ENCODE data around the gene NODAL. TPM values are rescaled to one million over a fixed set of nuclear protein-coding genes. Genes with fewer than 3 reads are reported as not detected.
A peak's percentile ranks its signal among the peaks of the same experiment; 100 is the strongest.
"Not testable (repeated sequence)": the region's sequence is repeated elsewhere in the genome, so short reads cannot be mapped to it uniquely, and the experiment has no call there.

NODAL gene
- 0.92 TPM for total RNA-seq

DNA sequence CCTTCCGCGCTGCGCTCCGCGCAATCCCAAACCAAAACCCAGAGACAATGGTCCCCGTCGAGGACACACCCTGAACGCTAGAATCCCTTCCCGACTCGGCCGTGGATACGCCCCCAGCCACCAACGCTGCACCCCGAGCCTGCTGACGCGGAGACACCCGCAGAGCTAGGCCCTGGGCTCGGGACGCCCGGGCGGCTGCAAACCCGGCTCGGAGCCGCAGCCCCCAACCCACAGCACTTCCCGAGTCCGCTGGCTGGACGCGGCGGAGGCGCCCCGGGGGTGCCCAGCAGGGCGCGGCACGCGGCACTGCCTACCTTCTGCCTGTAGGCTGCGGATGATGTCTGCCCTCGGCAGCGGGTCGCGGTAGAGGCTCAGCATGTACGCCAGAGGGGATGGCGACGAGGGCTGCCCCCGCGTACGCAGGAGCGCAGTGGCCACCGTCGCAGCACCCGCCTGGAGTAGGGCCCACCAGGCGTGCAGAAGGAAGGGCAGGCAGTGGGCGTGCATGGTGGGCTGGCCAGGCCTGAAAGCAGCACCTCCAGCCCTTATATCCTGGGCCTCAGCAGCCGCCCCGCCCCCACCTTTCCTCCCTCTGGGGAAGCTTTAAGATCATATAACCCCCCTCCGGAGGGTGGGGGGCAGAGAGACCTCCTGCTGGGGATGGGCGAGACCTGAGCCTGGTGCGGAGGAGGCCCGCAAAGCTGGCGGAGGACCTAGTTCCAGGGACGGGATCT is at the start of gene NODAL:
TSS of gene NODAL (minus strand) at position 521 of the 734 bp plus-strand sequence. CDS start at position 507, 14 bp downstream.
- no peak for DNase-seq

DNA sequence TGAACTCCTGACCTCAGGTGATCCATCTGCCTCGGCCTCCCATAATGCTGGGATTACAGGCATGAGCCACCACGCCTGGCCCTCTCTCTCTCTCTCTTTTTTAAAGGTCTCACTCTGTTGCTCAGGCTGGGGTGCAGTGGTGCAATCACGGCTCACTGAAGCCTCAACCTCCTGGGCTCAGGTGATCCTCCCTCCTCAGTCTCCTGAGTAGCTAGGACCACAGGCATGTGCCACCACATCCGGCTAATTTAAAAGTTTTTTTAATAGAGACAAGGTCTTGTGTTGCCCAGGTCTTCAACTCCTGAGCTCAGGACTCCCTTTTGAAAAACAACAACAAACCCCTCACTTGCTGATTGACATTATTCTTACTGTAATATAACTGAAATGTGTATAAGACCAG is 48.7 kb upstream of the NODAL start:
- DNase-seq: no peak

DNA sequence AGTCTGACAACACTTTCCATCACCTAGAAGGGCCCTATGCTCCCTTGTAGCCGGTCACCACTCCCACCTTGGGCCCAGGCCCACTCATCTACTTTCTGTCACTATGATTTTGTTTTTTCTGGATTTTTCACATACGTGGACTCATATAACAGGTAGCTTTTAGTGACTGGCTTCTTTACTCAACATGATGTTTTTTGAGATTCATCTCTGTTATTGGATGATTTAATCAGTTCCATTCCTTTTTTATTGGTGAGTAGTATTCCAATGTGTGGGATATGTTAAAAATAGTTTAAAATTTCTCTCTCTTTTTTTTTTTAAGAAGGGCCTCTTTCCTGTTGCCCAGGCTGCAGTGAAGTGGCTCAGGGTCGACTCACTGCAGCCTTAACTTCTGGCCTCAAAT is 46.3 kb upstream of the NODAL start:
- DNase-seq: no peak

DNA sequence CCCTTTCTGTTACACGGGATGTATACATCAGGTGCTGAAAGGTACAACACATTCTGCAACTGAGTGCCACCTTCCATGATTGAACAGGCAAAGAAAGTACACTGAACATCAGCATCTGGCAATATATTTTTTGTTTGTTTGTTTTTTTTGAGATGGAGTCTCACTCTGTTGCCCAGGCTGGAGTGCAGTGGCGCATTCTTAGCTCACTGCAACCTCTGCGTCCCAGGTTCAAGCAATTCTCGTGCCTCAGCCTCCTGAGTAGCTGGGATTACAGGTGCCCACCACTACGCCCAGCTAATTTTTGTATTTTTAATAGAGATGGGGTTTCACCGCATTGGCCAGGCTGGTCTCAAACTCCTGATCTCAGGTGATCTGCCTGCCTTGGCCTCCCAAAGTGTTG is 42.4 kb upstream of the NODAL start:
- DNase-seq: not testable (repeated sequence)

DNA sequence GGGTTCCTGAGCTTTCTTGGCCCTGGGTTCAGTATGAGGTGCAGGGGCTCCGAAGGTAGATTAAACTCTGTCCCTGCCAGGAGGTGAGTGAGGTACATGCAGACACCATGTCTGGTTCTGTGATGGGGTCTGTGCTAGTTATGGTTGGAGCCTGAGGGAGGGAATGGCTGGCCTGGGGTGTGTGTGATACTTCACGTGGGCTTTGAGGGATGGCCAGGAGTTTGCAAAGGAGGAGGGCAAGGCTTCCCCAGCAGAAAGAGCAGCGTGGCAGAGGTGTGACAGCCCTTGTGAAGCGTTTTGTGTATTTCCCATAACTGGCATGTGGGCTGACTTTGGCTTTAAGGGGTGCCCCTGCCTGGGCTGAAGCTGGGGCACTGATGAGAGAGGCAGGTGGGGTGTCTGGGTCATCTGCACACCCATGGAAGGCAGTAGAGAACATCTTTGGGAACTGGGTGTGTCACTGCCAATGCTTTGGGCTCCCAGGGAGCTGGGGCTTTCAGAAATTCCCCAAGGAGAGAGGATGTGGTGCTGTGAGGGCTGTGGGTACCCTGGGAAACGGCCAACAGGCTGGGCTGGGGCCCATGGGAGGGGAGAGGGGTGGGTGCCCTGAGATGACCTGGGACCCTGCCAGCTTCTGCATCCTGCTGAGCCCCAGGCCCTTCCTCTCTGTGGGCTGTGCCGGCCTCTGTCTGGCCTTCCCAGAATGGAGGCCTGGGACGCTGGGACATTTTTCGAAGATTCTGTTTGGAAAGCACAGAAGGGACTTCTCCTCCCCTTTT is 41.7 kb upstream of the NODAL start:
- no peak for DNase-seq

DNA sequence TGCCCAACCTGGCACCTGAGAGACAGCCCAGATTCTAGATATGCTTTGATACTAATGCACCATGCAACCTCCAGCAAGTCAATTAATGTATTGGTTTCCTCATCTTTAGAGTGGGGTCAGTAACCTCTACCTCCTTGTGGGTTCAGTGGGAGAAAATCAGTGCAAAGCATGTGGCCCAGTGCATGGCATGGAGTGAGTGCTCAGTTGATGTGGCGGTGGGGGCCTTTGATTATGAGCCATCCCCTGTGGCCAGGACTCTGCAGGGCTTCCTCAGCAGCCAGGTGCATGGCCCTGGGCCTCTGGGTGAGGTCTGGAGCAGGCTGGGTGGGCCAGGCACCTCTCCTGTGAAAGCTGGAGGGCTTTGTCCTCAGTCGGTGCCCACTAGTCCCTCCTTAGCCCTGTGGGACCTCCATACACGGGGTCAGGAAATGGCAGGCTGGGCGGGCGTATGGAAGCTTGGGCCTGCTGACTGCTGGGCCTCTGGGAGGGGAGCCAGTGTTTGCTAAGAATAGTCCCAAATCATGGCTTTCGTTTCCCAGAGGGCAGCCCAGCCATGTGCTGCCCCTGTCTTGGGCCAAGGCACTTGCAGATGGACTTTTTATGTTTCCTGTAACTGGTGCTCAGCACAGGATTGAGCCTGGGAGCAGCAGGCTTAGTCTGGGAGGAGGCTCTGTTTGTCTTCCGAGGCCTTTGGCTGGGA is 40.5 kb upstream of the NODAL start:
- peak; percentile 59 for DNase-seq

DNA sequence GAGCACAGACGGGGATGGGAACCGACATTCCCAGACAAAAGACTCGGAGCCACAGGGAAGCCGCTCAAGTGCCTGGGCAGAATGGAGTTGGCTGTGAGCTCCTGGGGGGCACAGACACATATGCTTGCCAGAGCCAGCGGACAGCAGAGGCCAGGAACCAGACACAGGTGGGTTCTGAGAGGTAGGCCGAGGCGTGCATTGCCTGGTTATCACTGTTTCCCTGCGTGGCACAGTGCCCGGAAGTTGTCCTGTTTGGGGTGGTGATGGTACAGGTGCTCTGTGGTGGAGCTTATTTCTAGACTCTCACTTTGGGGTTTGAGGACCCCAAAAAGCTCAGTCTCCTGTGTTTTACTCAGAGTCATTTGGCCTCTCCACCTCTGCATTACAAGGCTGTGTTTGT is 39.6 kb upstream of the NODAL start:
- no peak for DNase-seq

DNA sequence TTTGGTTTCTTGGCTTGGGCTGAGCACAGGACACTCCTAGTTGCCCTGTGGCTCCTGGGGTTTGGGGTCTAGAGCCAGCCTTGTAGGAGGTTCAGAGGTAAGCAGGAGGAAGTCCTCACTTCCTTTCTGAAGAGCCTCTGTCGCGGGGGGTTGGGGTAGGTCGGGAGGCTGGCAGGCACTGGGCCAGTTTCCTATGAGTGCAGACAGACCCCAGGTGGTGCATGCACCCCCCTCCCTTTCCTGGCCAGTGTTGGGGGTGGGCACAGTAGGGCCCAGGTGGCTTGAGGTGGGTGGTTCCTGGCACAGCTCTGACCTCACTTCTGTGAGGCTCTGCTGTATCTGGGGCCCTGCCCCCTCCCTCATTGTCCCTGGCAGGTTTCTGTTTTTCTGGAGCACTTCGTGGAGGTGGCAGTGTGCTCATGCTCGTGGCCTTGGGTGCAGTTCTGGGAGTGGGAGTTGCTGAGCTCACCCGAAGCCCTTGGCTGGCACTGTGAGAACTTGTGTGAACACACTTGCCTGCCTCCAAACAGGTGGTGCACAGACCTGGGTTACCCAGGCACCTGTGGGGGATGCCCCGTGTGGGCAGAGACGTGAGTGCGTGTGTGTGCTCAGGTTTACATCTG is 38.9 kb upstream of the NODAL start:
- no peak for DNase-seq

DNA sequence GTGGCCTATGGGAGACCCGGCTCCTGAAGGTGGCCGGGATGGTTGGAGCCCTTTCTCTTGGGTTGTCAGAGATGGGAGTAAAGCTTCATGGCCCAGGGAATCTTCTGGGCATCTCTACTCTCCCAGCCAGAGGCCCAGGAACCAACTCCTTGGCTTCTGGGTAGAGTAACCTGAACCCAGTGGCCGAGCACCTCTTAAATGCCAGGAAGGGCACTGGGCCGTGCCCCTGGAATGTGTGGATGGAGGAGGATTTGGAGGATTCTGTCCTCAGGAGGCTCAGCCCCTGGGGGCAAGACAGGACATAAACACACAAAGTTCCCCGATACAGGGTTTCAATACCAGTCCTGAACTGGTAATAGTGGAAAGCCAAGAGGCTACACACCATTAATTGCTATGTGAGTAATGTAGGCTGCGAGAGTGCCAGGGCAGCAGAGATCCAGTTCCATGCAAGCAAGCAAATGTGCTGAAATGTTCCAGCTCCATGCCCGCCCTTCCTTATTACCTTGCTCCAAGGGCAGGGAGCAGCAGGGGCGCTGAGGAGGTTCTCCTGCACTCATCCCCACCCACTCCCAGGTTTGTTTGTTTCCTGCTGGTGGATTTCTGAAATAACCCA is 38.3 kb upstream of the NODAL start:
- DNase-seq: no peak

DNA sequence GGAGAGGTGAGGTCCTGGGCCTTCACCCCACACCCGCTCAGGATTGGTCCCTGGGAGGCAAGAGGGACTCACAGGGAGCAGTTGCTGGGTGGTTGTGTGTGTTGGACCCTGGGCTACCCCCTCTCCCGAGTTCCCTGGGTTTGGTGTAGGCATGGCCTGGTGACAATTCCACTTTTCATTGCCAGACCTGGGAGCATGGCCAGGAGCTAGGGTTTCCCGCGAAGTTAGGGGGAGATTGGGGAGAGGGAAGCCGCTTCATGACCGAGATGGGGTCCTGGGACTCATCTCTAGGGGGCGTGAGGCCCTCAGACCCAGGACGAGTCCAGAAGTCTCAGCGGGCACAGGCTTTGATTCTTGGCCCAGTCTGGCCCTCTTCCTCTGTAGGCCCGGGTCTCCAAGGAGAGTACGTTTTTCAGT is 37.7 kb upstream of the NODAL start:
- DNase-seq: no peak

DNA sequence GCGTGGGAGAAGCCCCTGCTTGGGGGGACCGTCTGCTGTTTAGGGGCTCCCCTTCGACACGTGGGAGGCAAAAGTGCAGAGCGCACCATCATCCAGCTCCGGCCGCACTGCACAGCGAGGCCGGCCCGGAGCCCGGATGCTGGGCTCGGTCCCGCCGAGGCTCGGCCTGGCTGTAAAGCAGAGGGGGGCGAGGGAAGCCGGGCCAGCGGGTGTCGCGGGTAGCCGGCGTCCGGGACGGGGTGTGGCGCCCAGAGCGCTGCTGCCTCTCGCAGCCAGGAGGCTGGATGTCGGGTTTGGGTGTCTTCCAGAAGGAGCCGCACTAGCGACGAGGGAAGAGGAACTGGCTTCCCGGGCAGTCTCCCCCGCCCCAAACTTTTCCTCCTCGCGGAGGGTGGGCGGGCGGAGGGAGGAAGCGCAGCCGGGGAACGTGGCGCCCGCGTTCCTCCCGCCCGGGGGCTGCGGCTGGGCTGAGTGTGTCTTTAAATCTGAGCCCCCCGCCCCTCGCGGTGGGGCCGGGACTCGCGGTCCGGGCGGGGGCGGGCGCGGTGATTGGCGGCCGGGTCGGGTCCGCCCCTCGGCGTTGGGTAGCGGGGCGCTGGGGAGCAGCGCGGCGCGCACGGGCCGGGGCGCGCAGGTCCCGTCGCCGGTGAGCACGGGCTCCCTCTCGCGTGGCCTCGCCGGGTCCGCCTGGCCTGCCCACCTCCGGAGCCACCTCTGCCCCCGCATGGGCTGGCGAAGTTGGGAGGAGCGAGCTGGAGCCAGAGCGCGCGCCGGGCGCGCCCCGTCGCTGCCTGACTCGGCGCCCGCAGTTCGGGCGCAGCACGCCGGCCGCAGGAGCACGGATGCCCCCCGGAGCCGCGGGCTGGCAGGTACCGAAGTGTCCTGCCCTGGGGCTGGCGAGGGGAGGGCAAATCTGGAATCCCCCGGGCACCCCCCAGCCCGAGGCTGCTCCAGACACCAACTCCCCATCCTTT is 37.0 kb upstream of the NODAL start, which contains the start of gene PALD1:
TSS of gene PALD1 (plus strand) at position 577 of the 974 bp plus-strand sequence. CDS start 47,185 bp downstream, outside the sequence.
- peak; percentile 93 for DNase-seq

DNA sequence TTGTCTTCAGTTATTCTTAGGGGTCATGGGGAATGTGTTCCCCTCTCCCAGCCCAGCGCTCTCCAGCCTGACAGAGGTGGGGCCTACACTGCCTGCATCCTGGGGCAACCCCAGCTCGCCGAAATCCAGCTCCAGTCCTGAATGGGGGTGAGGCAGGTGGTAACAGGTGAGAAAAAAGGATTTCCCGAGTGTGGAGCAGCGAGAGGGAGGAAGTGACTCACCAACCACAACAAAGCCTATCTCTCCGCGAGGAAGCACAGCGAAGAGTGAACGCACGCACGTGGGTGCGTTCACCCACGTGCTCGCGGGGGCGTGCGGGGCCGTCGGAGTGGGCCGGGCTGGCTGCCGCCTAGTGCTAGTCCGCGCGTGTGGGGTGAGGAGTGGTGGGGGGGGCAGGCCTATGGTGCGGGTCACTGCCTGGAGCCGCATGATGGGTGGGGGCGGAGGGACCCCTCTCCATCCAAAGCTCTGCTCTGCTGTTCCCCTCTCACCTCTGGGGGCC is 36.2 kb upstream of the NODAL start:
- DNase-seq: peak; percentile 37

DNA sequence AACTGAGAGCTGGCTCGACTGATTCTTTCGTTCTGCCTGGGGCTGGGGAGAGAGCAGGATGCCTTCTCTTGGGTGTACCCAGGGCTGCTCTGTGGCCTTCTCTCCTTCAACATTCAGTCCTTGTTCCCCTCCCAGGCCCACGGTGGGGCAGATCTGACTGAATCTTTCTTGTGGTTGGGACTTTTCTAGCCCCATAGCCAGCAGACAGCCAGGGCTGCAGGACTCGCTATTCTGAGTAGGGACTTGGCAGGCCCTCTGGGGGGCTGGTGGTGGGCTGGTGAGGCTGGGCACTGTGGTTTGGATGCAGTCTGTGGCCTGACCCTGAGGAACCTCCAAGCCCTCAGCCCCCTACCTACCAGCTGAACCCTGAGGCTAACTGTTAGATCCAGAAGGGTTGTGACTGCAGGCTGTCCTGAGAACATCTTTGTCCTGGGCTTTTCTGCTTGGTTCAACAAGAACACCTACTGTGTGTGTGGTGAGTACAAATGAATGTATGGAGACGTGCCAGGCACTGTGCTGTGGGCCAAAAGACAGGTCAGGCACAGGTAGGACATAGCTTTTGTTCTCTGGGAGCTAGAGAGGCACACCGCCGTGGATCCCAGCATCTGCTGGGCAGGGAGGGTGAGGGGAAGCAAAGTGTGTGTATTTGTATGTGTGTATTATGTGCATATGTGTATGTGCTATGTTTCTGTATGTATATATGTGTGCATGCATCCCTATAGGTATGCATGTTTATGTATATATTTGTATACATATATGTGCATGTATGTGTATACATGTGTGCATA is 35.0 kb upstream of the NODAL start:
- no peak for DNase-seq

DNA sequence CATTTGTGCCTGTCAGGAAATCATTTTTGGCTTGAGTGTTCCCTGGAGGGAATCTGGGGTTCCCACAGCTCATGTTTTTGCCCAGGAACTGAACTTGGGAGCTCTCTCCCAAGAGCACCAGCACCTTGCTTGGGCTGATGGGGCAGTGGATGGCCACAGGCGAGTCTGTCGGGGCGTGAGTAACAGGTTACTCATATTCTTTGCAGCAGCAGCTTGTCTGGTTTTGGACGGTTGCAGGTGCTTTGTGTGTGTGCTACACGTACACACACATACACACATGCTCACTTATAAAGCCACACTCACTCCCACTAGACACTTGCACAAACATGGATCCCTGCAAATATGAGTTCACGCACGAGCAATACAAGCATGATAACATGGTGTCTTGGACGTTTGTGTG is 34.2 kb upstream of the NODAL start:
- no peak for DNase-seq

DNA sequence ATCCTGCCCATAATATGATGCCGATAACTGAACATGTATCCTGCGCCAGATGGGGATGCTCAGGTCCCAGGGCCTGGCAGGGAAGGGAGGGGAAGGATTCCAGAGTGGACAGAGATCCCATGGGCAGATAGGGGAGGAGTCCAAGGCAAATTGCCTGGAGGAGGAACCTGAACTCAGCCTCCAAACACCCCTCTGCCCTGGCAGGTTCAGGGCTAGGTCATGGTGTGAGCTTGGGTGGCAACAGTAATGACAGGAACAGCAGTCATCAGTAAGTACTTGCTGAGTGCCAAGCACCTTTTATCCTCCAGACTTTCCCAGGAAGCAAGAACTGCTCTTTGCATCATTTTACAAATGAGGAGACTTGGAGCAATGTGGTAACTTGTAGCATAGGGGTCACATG is 33.3 kb upstream of the NODAL start:
- DNase-seq: peak; percentile 91

DNA sequence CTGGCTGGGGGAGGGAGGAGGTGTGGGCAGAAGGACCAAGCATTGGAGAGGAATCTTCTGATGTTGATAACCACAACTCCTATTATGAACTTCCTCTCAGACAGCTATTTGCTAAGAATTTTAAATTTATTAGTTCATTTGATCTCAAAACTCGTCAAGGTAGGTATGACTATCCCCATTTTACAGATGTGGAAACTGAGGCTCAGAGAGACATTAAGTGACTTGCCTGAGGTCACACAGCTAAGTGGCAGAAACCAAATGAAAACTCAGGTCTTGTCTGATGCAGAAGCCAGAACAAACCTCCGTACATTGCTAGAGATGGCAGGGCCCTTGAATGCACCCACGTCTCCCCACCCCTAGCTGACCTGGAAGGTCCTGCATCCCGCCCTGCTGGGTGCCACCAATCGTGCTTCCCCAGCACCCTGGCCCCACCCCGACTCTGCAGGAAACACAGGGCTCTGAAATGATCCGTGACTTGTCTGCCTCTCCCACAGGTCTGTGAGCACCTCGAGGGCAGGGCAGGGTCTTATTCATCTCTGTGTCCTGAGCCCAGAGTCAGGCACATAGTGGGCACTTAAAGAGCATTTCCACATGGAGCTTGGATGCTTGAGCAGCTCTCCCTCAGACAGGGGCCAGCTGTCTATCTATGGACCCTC is 31.4 kb upstream of the NODAL start:
- no peak for DNase-seq

DNA sequence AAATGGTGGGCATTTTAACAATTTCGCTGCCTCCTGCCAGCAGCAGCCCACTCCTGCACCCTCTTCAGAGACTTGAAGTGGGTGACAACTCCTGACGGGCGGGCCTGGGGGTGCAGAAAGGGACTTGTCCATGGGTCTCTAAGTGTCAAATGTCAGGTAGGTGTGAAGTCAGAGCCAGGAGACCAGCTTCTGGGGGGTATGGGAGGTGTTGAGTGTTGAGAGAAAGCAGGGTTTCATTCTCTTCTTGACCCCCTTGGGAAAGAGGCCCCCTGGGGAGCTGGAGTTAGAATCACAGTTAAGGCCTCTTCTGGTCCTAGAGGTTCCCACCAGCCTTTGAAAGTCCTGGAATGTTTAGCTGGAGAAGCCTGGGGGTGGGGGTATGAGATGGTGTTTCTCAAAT is 25.5 kb upstream of the NODAL start:
- DNase-seq: no peak

DNA sequence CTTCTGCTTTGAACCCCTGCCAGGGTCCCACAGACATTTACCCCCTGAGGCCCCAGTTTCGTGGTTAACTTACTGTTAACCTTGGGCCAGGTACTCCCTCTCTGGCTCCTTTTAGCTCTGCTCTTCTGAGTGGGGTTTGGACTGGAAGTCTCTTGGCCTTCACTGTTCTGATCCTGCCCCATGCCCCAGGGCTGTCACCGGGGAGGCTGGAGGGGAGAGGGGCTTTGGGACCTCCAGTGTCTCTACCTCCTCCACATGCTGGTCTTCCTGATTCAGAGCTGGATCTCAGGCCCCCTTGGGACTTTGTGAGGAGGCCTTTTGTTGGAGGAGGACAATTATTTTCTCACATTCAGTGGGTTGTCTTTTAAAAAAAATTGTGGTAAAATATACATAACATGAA is 24.4 kb upstream of the NODAL start:
- no peak for DNase-seq

DNA sequence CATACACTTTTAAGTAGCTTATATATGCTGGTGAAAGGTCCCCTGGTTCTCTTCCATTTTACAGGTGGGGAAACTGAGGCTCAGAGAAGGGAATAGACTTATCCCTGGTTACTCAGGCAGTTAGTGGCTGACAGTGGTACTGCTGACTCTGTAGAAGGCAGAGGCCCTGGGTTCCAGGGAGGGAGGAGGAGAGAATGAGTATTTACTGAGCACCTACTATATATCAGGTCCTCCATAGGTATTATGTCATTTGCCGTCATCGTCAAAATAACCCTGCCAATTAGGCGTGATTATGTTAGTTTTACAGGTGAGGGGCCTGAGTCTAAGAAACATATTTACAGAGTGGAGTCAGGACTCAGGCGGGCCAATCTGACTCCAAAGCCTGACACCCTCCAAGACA is 23.8 kb upstream of the NODAL start:
- no peak for DNase-seq
